GM21737 (cell line): ENCODE data around the gene BAMBI.
A peak's percentile ranks its signal among the peaks of the same experiment; 100 is the strongest.
"Not testable (repeated sequence)": the region's sequence is repeated elsewhere in the genome, so short reads cannot be mapped to it uniquely, and the experiment has no call there.

Experiments
- ATAC-seq: cut with Tn5 transposase; IDR thresholded peaks from one replicate; pipeline ENCODE4 v1.9.1; 2021; ENCODE audit warnings: mild to moderate bottlenecking, moderate library complexity; ENCODE audit not compliant: unreplicated experiment

The BAMBI gene, protein sequence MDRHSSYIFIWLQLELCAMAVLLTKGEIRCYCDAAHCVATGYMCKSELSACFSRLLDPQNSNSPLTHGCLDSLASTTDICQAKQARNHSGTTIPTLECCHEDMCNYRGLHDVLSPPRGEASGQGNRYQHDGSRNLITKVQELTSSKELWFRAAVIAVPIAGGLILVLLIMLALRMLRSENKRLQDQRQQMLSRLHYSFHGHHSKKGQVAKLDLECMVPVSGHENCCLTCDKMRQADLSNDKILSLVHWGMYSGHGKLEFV

DNA sequence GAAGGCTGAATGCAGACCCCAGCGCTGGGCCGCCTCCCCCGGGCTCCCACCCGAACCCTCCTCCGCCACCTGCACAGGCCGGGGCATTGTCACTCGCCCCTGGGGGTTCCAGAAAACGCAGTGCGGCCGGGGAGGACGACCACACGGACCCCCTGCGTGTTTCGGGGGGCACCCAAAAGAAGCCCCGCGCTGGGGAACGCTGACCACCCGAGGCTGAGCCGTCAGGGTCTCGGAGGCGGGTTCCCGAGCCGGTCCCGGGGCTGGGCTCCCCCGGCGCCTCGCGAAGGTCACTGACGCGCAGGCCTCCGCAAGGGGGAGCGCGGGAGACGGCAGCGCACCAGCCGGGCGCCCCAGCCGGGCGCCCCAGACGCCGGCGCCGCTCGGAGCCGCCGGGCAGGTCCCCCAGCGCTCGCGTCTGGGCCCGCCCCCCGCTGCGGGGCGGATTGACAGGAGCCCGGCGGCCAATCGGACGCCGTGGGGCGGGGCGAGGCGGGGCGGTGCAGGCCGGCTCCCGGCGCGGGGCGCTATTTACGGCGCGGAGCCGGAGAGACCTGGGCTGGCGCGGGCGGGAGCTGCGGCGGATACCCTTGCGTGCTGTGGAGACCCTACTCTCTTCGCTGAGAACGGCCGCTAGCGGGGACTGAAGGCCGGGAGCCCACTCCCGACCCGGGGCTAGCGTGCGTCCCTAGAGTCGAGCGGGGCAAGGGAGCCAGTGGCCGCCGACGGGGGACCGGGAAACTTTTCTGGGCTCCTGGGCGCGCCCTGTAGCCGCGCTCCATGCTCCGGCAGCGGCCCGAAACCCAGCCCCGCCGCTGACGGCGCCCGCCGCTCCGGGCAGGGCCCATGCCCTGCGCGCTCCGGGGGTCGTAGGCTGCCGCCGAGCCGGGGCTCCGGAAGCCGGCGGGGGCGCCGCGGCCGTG lies at the start of gene BAMBI:
BAMBI (plus strand) TSS at position 554 of the 920 bp plus-strand sequence. CDS start 377 bp downstream, outside the sequence.
- peak; percentile 97 for ATAC-seq

DNA sequence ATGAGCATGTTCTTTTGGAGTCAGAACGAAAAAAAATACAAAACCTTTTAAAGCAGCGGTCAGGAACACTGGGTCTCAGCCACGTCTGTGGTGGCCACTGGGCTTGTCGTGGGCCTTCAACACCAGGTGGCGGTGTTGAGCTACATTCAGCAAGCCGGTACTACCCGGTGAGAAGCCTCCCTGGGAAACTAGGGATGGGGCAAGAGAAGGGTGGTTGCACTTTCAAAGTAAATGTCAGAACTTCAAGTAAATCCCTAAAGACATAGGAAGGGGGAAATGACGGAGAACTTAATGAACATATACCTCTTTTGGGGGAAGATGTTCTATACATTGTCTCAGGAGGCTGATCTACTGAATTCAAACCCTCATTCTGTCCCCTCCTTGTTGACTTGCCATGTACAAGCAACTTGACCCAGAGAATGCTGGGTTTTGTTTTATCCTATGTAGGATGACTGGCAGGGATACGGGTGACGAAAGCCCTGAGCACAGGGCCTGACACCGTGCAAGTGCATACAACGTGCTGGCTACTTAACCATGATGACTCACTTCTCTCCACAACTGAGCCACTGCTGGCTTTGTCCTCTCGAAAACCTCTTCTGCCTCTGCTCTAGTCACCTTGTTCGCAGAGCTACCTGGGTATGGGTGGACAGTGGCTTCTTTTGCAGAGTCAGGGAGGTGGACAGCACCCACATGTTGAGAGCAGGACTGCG lies 49.0 kb upstream of the BAMBI start:
- peak; percentile 59 for ATAC-seq

DNA sequence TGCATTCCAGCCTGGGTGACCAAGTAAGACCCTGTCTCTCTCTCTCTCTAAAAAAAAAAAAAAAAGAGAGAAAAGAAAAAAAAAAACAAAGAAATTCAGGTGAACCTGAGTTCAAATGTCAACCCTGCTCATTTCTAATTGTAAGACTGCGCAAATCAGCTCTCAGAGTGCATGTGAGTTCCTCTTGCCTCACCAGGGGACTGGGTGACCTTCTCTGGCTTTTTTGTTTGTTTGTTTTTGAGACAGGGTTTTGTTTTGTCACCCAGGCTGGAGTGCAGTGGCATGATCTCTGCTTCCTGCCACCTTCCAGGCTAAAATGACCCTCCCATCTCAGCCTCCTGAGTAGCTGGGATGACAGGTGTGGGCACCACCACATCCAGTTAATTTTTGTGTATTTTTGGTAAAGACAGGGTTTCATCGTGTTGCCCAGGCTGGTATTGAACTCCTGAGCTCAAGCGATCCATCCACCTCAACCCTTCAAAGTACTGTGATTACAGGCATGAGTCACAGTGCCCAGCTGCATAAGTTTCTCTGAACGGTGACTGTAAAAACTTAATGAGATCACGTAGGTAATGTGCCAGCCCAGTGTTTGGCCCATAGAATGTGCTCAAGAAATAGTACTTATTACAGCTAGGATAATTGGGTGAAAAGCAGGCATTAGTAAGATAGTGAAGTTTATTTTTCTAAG lies 45.3 kb upstream of the BAMBI start:
- no peak for ATAC-seq

DNA sequence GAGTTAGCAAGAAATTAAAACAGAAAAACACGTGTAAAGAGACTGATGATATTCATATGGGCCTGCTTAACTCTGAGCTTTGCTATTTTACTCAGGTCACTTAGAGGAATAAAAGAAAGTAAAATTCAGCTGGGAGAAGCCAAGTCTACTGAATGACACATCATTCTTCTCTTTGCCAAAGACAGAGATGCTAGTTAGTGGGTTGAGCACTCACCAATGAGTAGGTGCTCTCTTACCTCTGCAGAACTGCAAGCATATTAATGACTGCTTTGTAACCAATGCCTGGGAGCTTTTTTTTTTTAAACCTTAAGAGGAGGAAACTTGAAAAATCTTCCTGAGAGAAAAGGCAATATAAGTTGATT lies 44.8 kb upstream of the BAMBI start:
- ATAC-seq: no peak

DNA sequence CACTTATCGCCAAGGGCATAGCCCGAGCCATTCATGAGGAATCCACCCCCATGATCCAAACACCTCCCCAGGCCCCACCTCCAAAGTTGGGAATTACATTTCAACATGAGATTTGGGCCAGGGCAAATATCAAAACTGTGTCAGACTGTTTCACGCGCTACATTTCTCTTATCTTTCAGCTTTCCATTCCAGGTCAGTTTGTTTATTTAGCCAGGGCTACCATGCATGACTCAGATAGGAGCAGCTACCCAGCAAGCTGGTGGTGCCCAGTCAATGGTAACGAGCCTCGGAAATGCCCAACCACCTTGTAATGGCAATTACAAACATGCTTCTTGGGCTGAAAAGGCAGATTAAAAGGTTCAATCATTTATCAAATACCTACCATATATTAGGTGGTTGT lies 43.6 kb upstream of the BAMBI start:
- ATAC-seq: no peak

DNA sequence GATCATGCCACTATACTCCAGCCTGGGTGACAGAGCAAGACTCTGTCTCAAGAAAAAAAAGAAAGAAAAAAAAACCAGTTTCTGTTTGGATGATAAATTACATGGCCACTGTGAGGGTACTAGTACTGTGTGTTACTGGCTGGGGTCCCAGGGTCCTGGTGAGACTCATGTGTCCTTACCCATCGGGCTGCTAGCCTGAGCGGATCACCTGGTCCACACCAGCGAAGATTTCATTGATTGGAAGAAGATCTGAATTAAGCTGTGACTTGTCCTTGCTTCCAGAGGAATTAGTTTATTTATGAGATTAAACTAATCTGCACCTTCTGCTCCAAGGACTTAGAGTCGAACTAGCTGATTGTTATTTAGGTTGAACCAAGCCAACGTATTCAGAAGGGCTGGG lies 40.0 kb upstream of the BAMBI start:
- ATAC-seq: no peak

DNA sequence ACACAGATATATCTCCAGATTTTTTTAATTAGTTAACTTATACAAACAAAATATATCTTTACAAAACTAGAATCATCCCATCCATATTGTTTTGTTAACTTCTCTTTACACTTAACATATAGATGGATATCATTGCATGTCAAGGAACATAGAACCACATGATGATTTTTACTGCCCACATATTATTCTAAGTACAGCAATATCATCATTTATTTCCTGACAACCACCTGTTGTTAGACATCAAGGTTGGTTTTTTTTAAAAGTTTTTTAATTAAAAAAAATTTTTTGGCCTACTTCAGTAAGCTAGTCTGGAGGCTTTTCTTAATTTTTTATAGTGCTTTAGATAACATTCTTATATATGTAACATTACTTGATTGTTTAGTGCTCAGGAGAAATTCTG lies 38.9 kb upstream of the BAMBI start:
- no peak for ATAC-seq

DNA sequence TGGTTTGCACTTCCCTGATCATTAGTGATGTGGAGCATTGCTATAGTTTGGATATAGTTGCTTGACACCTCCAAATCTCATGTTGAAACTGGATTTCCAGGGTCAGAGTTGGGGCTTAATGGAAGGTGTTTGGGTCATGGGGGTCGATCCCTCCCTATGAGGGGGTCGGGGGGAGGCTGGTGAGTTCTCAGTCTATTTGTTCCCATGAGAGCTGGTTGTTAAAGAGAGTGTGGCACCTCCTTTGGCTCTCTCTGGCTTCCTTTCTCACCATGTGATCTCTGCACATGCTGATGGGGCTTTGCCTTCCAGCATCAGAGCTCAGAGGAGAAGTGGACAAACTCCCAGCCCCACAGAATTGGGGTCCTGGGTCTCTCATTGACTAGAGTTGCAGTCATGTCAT lies 36.8 kb upstream of the BAMBI start:
- ATAC-seq: no peak

DNA sequence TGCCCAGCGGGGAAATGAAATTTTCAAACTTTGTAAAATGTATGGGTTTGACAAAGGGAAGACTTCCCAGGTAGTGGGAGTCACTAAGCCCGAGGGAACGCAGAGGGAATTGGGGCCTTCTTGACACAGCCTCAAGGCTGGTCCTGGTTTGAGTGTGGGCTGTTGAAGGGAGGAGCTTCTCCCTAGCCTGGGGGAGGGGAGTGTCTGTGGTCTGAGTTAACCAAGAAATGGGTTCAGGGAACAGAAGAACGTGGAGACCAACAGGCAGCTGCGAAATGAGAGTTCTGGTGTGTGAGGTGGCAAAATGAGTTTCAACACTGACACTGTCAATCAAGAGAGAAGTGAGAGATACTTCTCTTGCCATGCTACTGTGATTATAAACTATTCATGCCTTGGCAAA lies 32.7 kb upstream of the BAMBI start:
- ATAC-seq: no peak

DNA sequence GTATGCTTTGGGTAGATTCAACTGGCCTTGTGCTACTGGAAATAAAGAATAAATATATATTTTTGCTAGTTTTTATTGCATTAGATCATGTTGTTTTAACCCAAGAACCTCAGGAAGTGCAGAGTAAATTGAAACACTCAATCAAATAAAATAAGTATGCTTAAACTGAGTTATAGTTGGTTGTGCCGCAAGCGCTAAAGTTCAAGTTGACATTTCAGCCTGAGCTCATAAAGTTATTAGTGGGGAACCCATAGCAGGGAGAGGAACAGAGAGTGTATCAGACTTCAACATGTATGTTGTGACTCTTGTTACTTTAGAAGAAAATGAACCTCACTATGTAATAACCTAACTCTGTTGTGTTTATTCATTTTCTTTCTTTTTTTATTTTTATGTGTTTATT lies 25.2 kb upstream of the BAMBI start:
- ATAC-seq: no peak

DNA sequence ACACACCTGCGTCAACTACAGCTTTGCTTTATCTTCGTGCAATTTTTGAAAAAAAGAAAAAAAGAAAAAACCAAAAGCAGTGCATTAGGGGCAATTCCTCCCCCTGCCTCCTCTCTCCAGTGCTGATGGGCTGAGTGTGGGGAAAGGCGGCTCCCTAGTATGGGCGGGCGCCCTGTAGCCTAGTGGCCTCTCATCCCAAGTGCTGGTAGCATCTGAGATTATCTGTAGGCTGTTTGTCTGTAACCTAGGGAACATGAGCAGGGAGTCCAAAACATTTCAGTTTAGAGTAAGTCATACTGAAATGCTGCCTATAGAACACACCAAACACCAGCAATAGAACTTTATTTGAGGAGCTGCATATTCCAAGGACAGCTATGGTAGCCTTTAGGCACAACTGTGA lies 24.6 kb upstream of the BAMBI start:
- no peak for ATAC-seq

DNA sequence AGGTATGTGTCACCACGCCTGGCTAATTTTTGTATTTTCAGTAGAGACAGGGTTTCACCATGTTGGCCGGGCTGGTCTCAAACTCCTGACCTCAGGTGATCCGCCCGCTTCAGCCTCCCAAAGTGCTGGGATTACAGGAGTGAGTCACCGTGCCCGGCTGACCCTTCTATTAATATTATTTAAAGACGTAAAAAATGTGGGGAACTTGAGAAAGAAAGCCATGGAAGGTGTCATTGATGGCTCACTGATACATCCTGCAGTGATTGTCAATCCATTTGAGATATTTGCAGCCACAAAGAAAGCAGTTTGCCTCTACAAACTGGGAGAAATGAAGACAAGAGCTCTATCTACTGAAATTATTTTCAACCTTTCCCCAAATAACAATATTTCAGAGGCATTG lies 18.5 kb upstream of the BAMBI start:
- ATAC-seq: not testable (repeated sequence)

DNA sequence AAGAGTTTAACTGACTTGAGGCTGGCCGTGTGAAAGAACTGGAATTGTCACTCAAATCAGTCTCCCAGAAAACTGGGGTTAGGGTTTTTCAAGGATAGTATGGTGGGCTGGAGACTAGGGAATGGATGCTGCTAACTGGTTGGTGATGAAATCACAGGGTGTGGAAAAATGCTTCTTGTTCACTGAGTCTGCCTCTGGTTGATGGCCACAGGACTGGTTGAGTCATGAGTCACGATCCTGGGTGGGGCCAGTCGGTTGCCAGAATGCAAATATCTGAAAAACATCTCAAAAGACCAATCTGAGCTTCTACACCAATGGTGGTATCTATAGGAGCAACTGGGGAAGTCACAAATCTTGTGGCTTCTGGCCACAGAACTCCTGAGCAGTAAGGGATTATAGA lies 16.3 kb upstream of the BAMBI start:
- ATAC-seq: no peak

DNA sequence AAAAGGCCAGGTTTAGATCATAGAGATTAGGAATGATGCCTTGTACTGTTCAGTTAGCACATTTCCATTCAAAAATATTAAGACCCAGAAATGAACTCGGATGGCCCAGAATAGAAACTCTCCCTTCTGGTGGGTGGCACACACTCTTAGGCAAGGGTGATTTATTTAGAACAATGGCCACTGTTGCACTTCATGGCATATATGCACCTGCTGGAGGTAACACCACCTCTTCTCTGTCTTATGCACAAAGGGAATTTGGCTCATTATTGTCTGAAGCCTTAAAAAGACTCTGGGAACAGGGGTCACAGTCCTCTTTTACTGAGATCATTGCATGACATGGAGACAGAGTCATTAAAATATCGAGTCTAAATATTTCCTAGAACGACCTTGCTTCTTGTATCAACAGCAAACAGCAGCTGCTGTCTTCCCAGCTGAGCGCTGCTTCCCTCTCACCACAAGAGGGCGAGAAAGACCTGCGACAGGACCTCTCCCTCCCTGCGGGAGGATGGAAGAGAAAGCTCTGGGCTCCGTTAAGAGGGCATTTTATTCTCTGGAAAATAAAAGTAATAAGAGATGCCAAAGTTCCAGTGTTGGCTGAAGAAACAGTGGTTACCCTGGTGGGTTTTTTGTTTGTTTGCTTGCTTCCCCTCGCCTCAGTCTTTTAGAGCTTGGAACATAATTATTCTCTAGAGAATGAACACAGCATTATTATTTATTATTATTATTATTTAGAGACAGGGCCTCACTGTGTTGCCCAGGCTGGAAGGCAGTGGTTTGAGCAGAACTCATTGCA lies 13.5 kb upstream of the BAMBI start:
- peak; percentile 83 for ATAC-seq

DNA sequence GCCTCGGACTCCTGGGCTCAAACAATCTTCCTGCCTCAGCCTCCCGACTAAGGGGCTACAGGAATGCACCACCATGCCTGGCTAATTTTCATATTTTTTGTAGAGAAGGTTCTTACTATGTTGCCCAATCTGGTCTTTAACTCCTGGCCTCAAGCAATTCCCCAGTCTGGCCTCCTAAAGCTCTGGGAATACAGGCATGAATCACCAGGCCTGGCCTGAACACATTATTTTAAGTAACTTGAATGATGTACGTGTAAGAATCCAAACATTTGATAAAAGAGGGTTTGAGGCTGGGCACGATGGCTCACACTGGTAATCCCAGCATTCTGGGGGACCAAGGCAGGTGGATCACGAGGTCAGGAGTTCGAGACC lies 13.0 kb upstream of the BAMBI start:
- ATAC-seq: no peak

DNA sequence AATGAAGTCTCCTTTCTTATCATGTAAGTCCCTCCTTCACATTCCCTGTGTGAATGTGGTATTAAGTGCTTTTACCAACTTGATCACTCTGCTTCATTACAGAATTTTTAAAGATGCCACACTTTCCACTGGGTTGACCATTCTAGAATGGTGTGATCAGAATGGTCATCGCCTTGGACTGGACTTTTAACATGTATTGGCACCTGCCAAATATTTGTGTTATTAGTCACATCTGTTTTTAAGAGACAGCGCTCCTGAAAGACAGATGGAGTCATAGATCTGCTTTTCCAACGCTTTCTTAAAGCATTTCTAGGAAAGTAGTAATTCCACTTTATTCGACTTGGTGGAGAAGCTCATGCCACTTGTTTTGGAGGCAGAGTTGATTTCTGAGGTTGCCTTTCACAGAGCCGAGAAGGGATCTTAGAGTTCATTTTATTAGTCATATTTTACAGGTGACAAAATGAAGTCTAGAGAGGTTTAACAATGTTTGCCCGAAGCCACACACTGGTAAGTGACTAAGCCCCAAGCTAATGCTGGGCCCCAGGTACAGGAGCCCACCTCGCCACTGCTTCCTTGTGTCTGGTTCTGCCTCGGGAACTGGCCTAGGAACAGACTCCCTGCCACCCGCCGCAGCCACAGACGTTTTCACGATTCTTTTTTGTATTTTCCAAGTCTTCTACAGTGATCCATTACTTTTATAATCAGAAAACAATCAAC lies 10.4 kb upstream of the BAMBI start:
- no peak for ATAC-seq

DNA sequence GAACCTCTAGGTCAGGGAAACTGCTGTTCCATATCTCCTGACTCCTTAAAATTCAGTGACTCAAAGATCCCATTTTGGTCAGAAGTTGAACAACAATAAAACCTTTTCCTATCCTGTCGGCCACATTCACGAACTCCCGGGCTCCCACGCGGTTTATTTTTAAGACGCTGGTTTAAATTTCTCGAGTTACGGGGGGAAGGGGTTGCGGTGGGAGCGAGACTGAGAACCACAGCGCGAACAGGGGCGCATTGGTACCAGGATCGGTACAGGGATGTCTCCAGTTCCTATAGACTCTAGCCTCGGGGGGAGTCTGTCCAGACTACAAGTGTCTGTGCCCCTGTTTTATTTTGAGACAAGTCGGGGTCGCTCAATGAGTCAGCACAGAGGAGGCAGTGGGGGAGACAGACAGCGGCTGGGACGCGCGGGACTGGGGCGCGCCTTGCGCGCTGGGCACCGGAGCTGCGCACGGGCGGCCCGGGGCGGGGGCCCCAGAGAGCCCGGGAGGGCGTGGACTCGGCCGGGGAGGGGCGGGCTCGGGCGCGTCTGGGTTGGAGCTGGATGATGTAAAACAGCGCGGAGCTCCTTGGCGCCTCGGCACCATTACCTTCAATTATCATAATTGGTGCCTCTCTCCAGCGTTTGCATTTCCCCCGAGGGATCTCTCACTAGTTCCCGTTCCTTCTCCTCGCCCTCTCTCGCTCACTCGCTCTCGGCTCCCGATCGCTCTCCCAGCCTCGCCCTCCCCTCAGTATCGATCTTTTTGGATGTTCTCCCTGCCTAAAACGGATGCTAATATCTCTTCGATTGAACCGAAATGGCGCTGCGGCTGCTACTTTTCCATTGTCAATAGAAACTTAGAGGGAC lies 8.7 kb upstream of the BAMBI start:
- ATAC-seq: no peak

DNA sequence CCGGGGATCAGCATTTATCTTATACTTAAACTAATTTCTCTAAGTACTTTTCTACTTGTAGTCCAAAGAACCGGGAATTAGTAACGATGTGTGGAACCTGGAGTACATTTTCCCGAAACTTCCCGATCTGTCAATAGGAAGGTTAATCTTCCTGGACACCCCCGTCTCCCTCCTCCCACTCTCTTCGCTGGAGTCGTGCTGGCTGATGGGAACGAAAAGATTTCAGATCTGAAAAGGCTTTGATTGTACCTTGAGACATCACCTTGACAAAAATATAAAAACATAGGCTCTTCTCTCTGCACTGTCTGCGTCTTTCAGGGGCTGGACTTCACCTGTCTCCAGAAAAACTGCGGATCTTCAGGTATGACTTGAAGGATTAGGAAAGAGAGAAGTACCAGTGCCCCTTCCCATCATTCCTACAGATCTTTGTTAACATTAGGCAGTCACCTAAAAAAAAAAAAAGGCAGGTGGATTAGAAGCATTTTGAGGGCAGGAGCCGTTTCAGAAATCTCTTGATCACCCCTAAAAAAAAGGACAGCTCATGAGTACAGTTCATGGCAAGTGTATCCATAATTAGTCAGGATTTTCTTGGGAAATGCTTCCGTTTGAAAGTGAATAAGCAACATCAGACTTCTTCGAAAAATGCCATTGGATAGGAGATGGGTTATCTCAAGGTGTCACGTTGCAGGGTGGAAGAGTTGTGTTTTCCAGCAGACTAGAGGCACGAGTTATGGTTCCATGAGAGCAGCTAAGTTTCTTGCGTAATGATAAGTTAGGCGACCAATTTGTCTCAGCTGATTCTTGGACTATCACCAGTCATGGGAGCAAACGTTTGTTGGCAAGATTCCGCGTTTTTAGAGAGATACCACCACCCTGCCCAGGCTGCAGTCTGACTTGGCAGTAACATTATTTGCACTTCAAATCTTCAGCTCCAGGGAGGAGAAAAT lies 7.8 kb upstream of the BAMBI start:
- no peak for ATAC-seq
